GM12874 (cell line): ENCODE results near the gene TENM4.

Experiments used
- TF ChIP-seq, protein P1 (sequence below): IDR thresholded peaks from 2 replicates; pipeline ENCODE4 v1.5.1; 2011; ENCODE audit warnings: low read depth, mild to moderate bottlenecking, control low read depth, low read length, moderate library complexity; ENCODE audit not compliant: insufficient read depth

The TENM4 gene

DNA sequence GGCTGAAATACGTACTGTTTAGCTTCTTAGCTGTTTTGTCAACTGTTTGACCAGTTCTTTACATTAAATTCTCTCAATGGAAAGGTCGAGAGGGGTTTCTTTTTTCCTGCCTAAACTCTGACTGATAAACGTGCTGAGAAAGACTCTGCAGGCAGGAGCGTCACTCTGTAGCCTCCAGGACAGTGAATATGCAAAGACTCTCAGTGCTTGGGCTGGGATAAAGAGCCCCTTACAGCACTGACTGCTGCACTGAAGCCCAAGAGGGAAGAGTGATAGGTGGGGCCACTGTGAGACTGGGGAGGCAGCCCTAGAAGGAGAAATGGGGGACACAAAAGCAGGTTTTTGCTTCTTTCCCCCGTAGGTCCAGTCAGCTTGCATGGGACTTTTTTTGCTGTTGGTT, 213.5 kb downstream of the TENM4 start:
- TF ChIP-seq, protein P1, sequence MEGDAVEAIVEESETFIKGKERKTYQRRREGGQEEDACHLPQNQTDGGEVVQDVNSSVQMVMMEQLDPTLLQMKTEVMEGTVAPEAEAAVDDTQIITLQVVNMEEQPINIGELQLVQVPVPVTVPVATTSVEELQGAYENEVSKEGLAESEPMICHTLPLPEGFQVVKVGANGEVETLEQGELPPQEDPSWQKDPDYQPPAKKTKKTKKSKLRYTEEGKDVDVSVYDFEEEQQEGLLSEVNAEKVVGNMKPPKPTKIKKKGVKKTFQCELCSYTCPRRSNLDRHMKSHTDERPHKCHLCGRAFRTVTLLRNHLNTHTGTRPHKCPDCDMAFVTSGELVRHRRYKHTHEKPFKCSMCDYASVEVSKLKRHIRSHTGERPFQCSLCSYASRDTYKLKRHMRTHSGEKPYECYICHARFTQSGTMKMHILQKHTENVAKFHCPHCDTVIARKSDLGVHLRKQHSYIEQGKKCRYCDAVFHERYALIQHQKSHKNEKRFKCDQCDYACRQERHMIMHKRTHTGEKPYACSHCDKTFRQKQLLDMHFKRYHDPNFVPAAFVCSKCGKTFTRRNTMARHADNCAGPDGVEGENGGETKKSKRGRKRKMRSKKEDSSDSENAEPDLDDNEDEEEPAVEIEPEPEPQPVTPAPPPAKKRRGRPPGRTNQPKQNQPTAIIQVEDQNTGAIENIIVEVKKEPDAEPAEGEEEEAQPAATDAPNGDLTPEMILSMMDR: no peak

- TF ChIP-seq, protein P1: no peak
Measured at GRCh38 chr11:79226126-79226525, 214.7 kb downstream of the TENM4 start.

DNA sequence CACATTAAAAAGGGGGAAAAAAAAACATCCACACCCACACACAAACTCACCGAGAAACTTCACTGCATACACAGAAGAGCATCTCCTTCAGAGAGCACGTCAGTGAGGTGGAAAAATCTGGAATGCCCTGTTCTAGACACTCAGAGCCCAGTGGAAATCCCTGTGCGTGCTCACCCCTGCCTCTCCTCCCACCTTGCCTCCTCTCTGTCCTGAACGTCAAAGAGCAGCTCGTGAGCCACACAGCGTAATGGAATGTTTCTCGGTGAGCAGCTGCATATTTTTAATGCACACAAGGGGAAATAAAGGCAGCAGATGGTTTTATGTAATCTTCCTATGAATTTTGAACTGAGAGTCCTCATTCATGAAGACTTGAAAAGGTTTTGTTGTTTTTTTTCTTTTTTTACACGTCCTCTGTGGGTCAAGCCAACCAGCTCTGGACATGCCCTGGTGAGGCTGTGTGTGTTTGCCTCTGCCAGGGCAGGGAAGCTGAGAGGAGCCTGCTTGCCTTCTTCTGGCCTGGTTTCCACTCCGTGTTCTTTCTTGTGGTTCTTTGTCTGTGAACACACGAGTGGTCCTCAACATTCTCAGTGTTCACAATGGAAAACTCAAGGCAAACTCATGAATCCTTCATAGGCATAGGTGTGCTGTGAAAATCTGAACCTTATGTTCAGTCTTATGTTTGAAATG, 219.2 kb downstream of the TENM4 start:
- TF ChIP-seq, protein P1: no peak

DNA sequence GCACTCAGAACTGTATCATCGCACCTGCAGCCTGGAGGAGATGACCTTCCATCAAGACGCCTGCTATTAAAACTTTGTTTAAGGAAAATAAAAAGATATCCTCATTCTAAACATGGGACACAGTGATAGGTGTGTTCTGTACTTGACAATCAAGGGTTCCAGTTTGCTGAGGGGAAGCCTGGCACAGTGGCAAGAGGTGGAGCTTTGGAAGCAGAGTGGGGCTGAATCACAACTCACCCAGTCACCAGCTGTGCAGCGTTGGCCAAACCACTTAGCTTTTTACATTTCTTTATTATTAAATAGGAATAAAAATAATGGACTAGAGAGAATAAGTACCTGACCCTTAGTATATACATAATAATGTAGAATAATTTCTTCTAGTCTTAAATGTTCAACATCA, 220.7 kb downstream of the TENM4 start:
- TF ChIP-seq, protein P1: no peak

DNA sequence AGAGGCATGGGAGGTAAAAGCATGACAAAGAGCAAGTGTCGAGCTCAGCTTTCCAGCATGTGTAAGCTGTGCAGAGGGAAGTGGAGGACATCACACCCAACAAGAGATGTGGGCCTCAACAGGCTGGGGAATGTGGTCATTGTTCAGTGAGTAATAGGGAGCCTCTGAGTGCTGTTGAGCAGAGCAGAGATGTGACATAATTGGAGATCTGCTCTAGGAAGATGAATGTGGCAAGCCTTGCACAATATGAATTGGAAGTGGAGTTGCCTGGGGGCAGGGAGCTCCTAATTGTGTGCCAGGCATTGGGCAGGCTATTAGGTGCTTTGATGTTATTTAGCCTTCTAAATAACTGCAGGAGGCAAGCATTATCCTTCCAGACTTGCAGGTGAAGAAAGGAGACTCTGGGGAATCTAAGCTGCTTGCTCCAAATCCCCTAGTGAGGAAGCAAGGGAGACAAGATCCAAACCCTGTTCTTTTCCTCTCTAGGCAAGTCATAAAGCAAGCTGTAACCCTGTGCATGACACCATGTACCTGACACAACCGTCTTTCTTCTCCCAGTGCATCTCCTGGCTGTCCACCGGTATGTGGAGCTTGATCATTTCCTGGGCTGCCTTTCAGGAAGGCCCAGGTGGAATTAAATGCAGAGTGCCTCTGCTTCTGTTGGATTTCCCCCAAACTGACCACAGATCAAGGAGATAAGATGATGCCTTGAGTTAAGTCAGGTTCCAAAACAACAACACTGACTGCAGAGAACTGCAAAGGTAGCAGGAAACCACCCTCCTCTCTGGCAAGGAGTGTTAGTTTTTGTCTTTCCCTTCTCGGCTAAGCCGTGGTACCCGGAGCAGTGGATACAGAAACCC, 221.4 kb downstream of the TENM4 start:
- TF ChIP-seq, protein P1: no peak

DNA sequence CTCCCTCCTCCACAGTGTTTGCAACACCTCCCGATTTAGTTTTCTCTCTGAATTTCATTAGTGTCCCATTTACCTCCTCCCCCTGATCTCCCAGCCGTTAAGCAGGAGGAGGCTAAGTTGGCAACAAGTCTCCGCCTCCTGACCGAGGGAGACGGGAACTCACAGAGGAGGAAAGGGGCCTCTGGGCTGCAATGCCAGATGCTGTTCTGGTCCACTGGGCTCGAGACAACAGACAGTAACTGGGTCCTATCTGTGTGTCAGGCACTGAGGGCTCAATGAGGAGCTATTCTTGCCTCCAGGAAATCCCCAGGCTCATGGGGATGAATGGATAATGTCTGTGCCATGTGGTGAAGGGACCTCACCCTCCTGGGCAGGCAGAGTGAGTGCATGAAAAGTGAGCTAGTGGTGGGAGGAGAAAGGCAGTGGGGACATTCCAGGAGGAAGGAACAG, 228.1 kb downstream of the TENM4 start:
- TF ChIP-seq, protein P1: no peak

- TF ChIP-seq, protein P1: no peak
Measured at GRCh38 chr11:79209540-79210266, 231.1 kb downstream of the TENM4 start.
